ENCODE data around the gene FBN1.

GRCh38 chr15:48579945-48580671, 65.4 kb downstream of the FBN1 start:
- TF ChIP-seq, protein P1, sequence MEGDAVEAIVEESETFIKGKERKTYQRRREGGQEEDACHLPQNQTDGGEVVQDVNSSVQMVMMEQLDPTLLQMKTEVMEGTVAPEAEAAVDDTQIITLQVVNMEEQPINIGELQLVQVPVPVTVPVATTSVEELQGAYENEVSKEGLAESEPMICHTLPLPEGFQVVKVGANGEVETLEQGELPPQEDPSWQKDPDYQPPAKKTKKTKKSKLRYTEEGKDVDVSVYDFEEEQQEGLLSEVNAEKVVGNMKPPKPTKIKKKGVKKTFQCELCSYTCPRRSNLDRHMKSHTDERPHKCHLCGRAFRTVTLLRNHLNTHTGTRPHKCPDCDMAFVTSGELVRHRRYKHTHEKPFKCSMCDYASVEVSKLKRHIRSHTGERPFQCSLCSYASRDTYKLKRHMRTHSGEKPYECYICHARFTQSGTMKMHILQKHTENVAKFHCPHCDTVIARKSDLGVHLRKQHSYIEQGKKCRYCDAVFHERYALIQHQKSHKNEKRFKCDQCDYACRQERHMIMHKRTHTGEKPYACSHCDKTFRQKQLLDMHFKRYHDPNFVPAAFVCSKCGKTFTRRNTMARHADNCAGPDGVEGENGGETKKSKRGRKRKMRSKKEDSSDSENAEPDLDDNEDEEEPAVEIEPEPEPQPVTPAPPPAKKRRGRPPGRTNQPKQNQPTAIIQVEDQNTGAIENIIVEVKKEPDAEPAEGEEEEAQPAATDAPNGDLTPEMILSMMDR (IDR thresholded peaks at IDR 0.05 in 2 of 3, conservative IDR thresholded peaks at IDR 0.05 in 1 of 3; ENCODE audit: control insufficient read depth in 2 of 3, extremely low read depth in 1 of 3, insufficient read depth in 1 of 3, low read depth in 3 of 3, low read length in 3 of 3), result no peak
- TF ChIP-seq TCF7 (IDR thresholded peaks at IDR 0.05; ENCODE audit: borderline replicate concordance) (no peak), EP300 (IDR thresholded peaks at IDR 0.05; ENCODE audit: borderline replicate concordance in 1 of 2, control insufficient read depth in 1 of 2, low read depth in 2 of 2, low read length in 2 of 2) (no peak), MEF2A (IDR thresholded peaks at IDR 0.05; ENCODE audit: insufficient read depth, low read depth, low read length) (no peak), SIN3A (IDR thresholded peaks at IDR 0.05; ENCODE audit: low read depth, low read length) (no peak), BRCA1 (IDR thresholded peaks at IDR 0.05; ENCODE audit: low read depth, low read length) (no peak), CHD2 (IDR thresholded peaks at IDR 0.05; ENCODE audit: borderline replicate concordance, low read depth, low read length) (no peak)
